Measurements from ENCODE around the gene NUP93.

Gene NUP93

GRCh38 chr16:56894331-56894917 lies 164.5 kb downstream of the NUP93 start:
- DNase-seq (ENCODE audit: low read depth) = no peak

DNA sequence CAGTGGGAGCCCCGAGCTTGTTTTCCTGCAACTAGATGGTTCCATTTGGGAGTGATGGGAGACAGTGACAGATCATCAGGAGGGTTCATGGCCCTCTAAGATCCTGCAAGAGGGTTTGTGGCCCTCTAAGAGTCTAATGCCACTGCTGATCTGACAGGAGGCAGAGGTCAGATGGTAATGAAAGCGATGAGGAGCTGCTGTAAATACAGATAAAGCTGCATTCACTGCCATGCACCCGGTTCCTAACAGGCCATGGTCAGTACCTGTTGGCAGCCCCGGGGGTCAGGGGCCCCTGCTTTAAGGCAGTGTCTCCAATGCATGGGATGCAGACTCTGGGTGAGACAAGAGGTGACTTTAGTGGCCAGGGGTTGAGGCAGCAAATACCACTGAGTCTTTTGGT lies 165.9 kb downstream of the NUP93 start:
- no peak for DNase-seq (ENCODE audit: low read depth)

GRCh38 chr16:56896244-56896643 lies 166.3 kb downstream of the NUP93 start:
- no peak for DNase-seq (ENCODE audit: low read depth)

DNA sequence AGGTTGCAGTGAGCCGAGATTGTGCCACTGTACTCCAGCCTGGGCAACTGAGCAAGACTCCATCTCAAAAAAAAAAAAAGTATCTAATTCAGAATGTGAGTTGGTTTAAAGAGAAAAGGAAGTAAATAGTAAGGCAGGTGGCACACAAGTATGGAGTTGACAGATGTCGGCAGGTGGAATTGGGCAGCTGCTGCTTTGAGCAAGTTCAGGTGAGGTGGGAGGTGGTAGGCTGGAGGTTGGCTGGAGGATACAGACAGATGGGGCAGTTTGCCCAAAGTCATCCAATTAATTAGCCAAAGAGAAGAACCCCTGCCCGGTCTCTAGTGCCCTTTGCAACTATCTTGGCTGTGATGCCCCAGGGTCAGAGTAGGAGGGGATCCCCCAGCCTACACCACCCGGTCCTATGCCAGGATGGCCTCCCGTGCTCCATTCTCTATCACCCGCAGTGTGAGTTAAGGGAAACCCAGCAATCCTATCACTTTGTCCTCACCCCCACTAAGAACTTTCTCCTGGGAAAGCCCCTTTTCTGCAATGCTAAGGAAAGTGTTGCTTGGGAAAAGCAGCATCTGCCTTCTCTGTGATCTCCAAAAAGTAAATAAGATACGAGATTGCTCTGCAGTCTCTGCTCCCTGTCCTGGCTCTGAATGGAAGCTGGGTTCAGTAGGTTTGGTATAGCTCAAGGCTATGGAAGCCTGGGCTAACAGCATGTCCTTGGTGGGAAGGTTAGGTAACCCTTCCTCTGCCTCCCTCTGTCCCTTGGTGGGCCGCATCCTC lies 167.3 kb downstream of the NUP93 start:
- DNase-seq (ENCODE audit: low read depth) = no peak

GRCh38 chr16:56898847-56899246 lies 168.9 kb downstream of the NUP93 start:
- DNase-seq (ENCODE audit: low read depth) = no peak

All from activated T-cell treated with anti-CD3 and anti-CD28 coated beads for 1 hour (primary cell).